Nephron progenitor cell (in vitro differentiated cells): ENCODE data around the gene NAV1.

Experiments used
- DNase-seq: peaks from one replicate; pipeline ENCODE4 v3.0.0; 2021
- H3K27ac Mint-ChIP-seq: 2 replicates; pipeline ENCODE4 v1.8.0; 2021; ENCODE audit warnings: mild to moderate bottlenecking, moderate library complexity, mixed read lengths
- H3K27me3 Mint-ChIP-seq: 2 replicates; pipeline ENCODE4 v1.8.0; 2021; ENCODE audit warnings: mild to moderate bottlenecking, low read depth, mixed read lengths; ENCODE audit not compliant: poor library complexity
- H3K36me3 Mint-ChIP-seq: 2 replicates; pipeline ENCODE4 v1.8.0; 2021; ENCODE audit warnings: low read depth, mixed read lengths
- H3K4me1 Mint-ChIP-seq: 2 replicates; pipeline ENCODE4 v1.8.0; 2021; ENCODE audit warnings: mixed read lengths
- H3K4me3 Mint-ChIP-seq: 2 replicates; pipeline ENCODE4 v1.8.0; 2021; ENCODE audit warnings: mild to moderate bottlenecking, moderate library complexity, mixed read lengths
- H3K9me3 Mint-ChIP-seq: 2 replicates; pipeline ENCODE4 v1.8.0; 2021; ENCODE audit warnings: mild to moderate bottlenecking, moderate library complexity, mixed read lengths
- TF ChIP-seq, protein P1 (sequence below): fragments of 200-600 bp; sonication (generic); IDR thresholded peaks from 2 replicates; pipeline ENCODE4 v1.5.0; 2021; ENCODE audit warnings: antibody characterized with exemption

Gene NAV1

DNA sequence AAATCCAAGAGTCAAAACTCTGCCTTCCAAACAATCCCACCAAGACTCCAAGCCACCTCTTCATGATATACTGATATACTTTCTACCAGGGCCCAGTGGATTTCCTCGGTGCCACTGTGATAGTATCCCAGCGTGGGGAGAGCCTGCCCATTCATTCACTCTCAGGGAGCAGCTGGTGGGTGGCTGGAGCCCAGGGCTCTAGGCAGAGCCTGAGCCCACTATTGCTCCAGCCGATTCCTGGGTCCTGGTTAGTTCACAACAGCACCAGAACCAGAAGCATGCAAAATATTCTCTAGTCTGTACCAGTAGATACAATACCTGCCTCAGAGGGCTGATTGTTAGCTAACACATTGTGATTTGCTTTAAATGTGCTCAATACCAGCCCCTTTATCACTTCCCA is 32.8 kb upstream of the NAV1 start:
- Mint-ChIP-seq H3K9me3 (no peaks in the 10 kb centered on the region), H3K27ac (peak overlapping the region; percentile 95), H3K36me3 (no peaks in the 10 kb centered on the region), H3K4me3 (peak overlapping the region; percentile 32), H3K27me3 (peaks cover 18% of the 10 kb centered on the region), H3K4me1 (peaks cover 50% of the 10 kb centered on the region)
- TF ChIP-seq, protein P1, sequence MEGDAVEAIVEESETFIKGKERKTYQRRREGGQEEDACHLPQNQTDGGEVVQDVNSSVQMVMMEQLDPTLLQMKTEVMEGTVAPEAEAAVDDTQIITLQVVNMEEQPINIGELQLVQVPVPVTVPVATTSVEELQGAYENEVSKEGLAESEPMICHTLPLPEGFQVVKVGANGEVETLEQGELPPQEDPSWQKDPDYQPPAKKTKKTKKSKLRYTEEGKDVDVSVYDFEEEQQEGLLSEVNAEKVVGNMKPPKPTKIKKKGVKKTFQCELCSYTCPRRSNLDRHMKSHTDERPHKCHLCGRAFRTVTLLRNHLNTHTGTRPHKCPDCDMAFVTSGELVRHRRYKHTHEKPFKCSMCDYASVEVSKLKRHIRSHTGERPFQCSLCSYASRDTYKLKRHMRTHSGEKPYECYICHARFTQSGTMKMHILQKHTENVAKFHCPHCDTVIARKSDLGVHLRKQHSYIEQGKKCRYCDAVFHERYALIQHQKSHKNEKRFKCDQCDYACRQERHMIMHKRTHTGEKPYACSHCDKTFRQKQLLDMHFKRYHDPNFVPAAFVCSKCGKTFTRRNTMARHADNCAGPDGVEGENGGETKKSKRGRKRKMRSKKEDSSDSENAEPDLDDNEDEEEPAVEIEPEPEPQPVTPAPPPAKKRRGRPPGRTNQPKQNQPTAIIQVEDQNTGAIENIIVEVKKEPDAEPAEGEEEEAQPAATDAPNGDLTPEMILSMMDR = no peak
- DNase-seq = no peak

DNA sequence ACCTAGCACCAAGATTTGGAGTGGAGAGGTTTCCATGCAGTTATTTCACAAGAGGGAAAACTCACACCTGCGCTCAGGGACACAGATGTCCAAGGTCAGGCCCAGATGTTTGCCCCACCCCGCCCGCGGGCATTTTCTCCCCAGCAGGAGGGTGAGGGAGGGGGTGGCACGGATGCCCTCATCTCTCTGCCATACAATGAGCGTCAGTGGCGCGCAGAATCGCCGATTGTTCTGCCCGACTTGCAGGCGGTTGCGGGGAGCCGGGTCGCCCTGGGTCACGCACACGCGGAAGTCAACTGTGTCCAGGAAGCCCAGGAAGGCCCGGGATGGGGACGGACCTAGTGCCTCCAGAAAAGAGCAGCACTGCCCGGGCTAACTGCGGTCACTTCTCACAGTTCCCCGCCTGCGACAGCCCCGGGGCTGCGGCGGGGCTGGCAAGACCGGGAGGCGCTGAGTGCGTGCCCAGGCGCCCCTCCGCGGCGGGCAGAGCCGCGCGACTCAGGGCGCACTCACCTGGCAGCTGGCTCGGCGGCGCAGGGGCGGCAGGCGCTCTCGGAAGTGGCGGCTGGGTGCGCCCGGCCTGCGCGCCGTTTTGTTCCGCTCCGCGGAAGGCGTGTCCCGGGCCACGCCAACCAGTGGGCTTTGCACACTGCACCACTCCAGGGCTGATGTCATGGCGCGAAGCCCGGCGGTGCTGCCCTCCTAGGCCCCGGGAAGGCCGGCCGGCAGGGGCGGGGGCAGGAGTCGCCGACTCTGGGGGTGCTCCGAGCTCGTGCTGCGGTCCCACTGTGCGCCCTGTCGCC is 32.2 kb upstream of the NAV1 start, which contains the start of gene CSRP1:
CSRP1 (minus strand) TSS at position 567 of the 803 bp plus-strand sequence. CDS start 10,820 bp downstream, outside the sequence.
- no peaks in the 10 kb centered on the region for H3K9me3 Mint-ChIP-seq
- DNase-seq = no peak
- H3K27ac Mint-ChIP-seq = peak within 1 kb of the TSS; percentile 95
- H3K27me3 Mint-ChIP-seq = peaks cover 18% of the 10 kb centered on the region
- TF ChIP-seq, protein P1 = no peak
- H3K4me1 Mint-ChIP-seq = peaks cover 49% of the 10 kb centered on the region
- H3K36me3 Mint-ChIP-seq = no peaks in the 10 kb centered on the region
- H3K4me3 Mint-ChIP-seq = peak within 1 kb of the TSS; percentile 32

DNA sequence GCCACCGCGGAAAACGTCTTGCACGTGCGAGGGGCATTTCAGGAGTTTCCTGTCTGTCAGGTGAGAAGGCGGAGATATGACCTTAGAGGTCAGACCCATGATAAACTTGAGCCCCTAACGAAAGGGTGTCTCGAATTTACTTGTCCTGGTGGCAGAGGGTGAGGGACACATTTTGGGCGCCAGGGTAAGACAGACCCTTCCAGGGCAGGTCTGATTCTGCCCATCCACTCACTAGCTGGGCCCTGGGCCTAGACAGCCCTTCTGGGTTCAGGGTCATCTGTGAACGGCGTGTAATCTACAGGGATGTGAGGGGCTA is 31.6 kb upstream of the NAV1 start:
- peaks cover 49% of the 10 kb centered on the region for H3K4me1 Mint-ChIP-seq
- H3K4me3 Mint-ChIP-seq = no peak overlapping the region
- peaks cover 18% of the 10 kb centered on the region for H3K27me3 Mint-ChIP-seq
- DNase-seq = no peak
- H3K27ac Mint-ChIP-seq = no peak overlapping the region
- TF ChIP-seq, protein P1 = no peak
- no peaks in the 10 kb centered on the region for H3K9me3 Mint-ChIP-seq
- no peaks in the 10 kb centered on the region for H3K36me3 Mint-ChIP-seq

DNA sequence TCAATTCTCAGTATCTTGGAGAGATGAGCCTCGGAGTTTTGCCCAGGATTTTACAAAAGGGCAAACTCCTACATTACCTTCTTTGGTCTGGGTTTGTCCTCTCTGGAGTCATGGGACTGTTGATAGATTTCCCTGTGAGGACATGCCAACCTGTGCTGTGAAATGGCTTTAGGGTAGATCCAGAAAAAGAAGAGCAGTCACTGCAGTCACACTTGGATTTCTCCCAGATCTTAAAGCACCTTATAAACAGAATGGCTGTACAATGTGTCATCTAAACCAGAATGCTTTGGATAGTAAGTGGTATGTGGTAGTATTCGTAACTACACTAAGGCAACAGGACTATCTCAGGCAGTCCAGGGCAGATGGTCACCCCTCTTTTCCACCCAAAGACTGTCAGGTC is 30.1 kb upstream of the NAV1 start:
- Mint-ChIP-seq H3K4me3 (no peak overlapping the region), H3K27me3 (peaks cover 23% of the 10 kb centered on the region), H3K27ac (no peak overlapping the region), H3K4me1 (peaks cover 46% of the 10 kb centered on the region), H3K36me3 (no peaks in the 10 kb centered on the region), H3K9me3 (no peaks in the 10 kb centered on the region)
- no peak for DNase-seq
- TF ChIP-seq, protein P1 = no peak

DNA sequence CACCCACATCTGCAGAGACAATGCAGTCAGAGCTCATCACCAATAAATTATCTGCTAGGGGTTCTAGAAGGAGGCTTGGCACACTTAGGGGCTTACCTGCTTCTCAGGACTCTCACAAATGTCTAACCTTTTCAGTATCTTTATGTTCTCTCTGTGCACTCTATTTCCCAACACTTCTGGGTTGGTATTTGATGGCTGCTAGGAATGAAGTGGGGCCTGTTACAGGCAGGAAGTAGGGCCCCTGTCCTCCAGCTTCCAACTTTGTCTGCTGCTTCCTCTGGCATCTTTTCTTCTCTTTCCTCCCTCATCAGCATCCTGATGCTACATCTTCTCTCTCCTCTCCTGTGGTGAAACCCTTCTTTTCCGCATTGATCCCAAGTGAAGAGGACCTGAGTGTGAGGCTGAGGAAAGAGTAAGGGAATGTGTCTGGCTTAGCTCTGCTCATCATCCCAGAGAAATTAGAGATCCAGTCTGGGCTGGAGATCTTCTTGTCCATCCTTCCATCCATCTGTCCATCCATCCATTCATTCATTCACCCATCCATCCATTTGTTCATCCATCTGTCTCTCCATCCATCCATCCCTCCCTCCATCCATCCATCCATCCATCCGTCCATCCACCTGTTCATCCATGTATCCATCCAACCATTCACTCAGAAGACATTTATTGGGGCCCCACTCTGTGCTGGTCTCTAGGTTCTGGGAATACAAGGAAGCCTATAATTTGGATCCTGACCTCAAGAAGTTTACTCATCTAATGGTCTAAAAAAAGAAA is 29.1 kb upstream of the NAV1 start:
- Mint-ChIP-seq H3K36me3 (no peaks in the 10 kb centered on the region), H3K4me3 (no peak overlapping the region), H3K4me1 (peaks cover 39% of the 10 kb centered on the region), H3K27me3 (peaks cover 30% of the 10 kb centered on the region), H3K27ac (no peak overlapping the region), H3K9me3 (no peaks in the 10 kb centered on the region)
- TF ChIP-seq, protein P1 = no peak
- DNase-seq = no peak
